SK-N-MC (cell line): ENCODE results near the gene ATXN1L.

Experiments used
- EZH2 ChIP-seq: fragments of 200-600 bp; sonication (generic); IDR thresholded peaks from one replicate; pipeline ENCODE4 v1.6.1; 2017; ENCODE audit warnings: antibody characterized with exemption
- FOXP2 ChIP-seq: optimal IDR thresholded peaks from 2 replicates; pipeline ENCODE3; 2011; ENCODE audit warnings: mild to moderate bottlenecking, moderate library complexity; ENCODE audit not compliant: insufficient read depth; ENCODE audit errors: extremely low read length, control extremely low read depth
- POLR2AphosphoS5 ChIP-seq: IDR thresholded peaks from 2 replicates; pipeline ENCODE4 v1.6.1; 2012; ENCODE audit warnings: mild to moderate bottlenecking, low read depth, low read length, borderline replicate concordance

- TF ChIP-seq EZH2 (no peak), POLR2AphosphoS5 (no peak), FOXP2 (no peak)
Measured at GRCh38 chr16:71830359-71830758, 15.4 kb upstream of the ATXN1L start.
